HFF-Myc (cell line): Measurements from ENCODE around the gene RBKS.
"Not testable (repeated sequence)": the region's sequence is repeated elsewhere in the genome, so short reads cannot be mapped to it uniquely, and the experiment has no call there.

ENCODE experiments used
- DNase-seq: peaks from one replicate; pipeline ENCODE4 v3.0.0-alpha.2; 2011; ENCODE audit warnings: low read depth; ENCODE audit errors: extremely low read depth
- H3K4me3 ChIP-seq: replicated peaks from 2 replicates; pipeline ENCODE4 v1.5.1; 2011; ENCODE audit warnings: low read depth, mild to moderate bottlenecking, control low read depth, low read length
- CTCF ChIP-seq: IDR thresholded peaks from 2 replicates; pipeline ENCODE4 v1.5.1; 2012; ENCODE audit warnings: mild to moderate bottlenecking, low read depth, low read length, control low read depth; ENCODE audit errors: missing control alignments

Gene RBKS

GRCh38 chr2:27752551-27753237 lies 137.5 kb downstream of the RBKS start:
- DNase-seq: no peak
- no peak overlapping the region for H3K4me3 ChIP-seq
- TF ChIP-seq CTCF: no peak

- DNase-seq: no peak
- no peak overlapping the region for H3K4me3 ChIP-seq
- no peak for TF ChIP-seq CTCF
These were observed 138.8 kb downstream of the RBKS start for GRCh38 chr2:27751377-27751776.

- not testable (repeated sequence) for DNase-seq, H3K4me3 ChIP-seq
These were observed 141.2 kb downstream of the RBKS start for GRCh38 chr2:27748803-27749554.

- no peak overlapping the region for H3K4me3 ChIP-seq
- no peak for TF ChIP-seq CTCF
- DNase-seq: no peak
These were observed 142.3 kb downstream of the RBKS start for GRCh38 chr2:27747827-27748352.

- no peak for TF ChIP-seq CTCF
- DNase-seq: no peak
- H3K4me3 ChIP-seq: no peak overlapping the region
These were observed 143.9 kb downstream of the RBKS start for GRCh38 chr2:27746325-27746724.

- not testable (repeated sequence) for DNase-seq, H3K4me3 ChIP-seq
These were observed 144.7 kb downstream of the RBKS start for GRCh38 chr2:27745494-27745893.

- no peak for DNase-seq
These were observed 147.6 kb downstream of the RBKS start for GRCh38 chr2:27742571-27742970.

More at GRCh38 chr2:27742571-27742970, 147.6 kb downstream of the RBKS start:
- H3K4me3 ChIP-seq: no peak overlapping the region
- no peak for TF ChIP-seq CTCF
